Gastrocnemius medialis (tissue), 4 donors: ENCODE data around the gene PAX6. TPM values are rescaled to one million over a fixed set of nuclear protein-coding genes. Genes with fewer than 3 reads are reported as not detected.

Source experiments
- ATAC-seq, 2 donors: fragments of 150-250 bp; one replicate each; pipeline ENCODE4 v1.9.1; 2016
- DNase-seq, 2 donors: peaks; one replicate each; pipeline ENCODE4 v3.0.0-alpha.2; 2019
- H3K27ac ChIP-seq, 4 donors: fragments of 200-600 bp; sonication (generic); 1 replicate in 1 of 4; 2 replicates in 3 of 4; pipeline ENCODE4 v1.5.1; 2016 to 2018; ENCODE audit warnings: mild to moderate bottlenecking in 2 of 4, moderate library complexity in 1 of 4
- H3K27me3 ChIP-seq, 3 donors: fragments of 200-600 bp; sonication (generic) in 2 of 3; 1 replicate in 1 of 3; 2 replicates in 2 of 3; pipeline versions ENCODE4 v1.5.1 to v1.6.0; 2016 to 2019; ENCODE audit warnings: mild to moderate bottlenecking in 1 of 3, moderate library complexity in 1 of 3
- H3K36me3 ChIP-seq, 2 donors: fragments of 200-600 bp; sonication (generic) in 1 of 2; one replicate each; pipeline ENCODE4 v1.5.1; 2017 to 2018
- H3K4me1 ChIP-seq, 2 donors: fragments of 200-600 bp; sonication (generic) in 1 of 2; one replicate each; pipeline ENCODE4 v1.5.1; 2016 to 2017; ENCODE audit warnings: mild to moderate bottlenecking in 2 of 2
- H3K4me3 ChIP-seq, 4 donors: fragments of 200-600 bp; sonication (generic) in 3 of 4; 1 replicate in 1 of 4; 2 replicates in 3 of 4; pipeline ENCODE4 v1.5.1; 2016 to 2019; ENCODE audit warnings: mild to moderate bottlenecking in 2 of 4
- H3K9me3 ChIP-seq, 3 donors: fragments of 200-600 bp; sonication (generic) in 2 of 3; 1 replicate in 1 of 3; 2 replicates in 2 of 3; pipeline ENCODE4 v1.5.1; 2016 to 2019
- CTCF ChIP-seq, 5 experiments: fragments of 450-650 bp in 3 of 5; fragments of 200-600 bp in 2 of 5; sonication (generic) in 2 of 5; IDR thresholded peaks in 4 of 5; conservative IDR thresholded peaks in 1 of 5; 1 replicate in 4 of 5; 2 replicates in 1 of 5; pipeline ENCODE4 v1.5.1; 2016 to 2019; ENCODE audit warnings: antibody characterized with exemption in 5 of 5, mild to moderate bottlenecking in 3 of 5, moderate library complexity in 3 of 5
- POLR2A ChIP-seq, 2 donors: fragments of 450-650 bp; IDR thresholded peaks; one replicate each; pipeline ENCODE4 v1.6.1; 2017; ENCODE audit warnings: antibody characterized with exemption in 2 of 2, mild to moderate bottlenecking in 2 of 2, moderate library complexity in 2 of 2
- in situ Hi-C, 4 donors: fragments of 200-750 bp; cut with MboI; loops; one replicate each; pipeline versions ENCODE4 v1.15.0 to v1.8.0; 2017; ENCODE audit warnings: low sequenced_read_pairs in 4 of 4
- intact Hi-C: fragments of 100-400 bp; cut with DNase I; formaldehyde crosslinking; loops from one replicate; pipeline ENCODE4 v1.15.1; 2023; ENCODE audit warnings: low total_unique reads
- total RNA-seq, 4 donors: library from RNA; depleted of rRNA; stranded (reverse); fragments of >200 nt; gene quantifications; one replicate each; pipeline versions ENCODE4 v1.1.0 to v1.2.3, GENCODE V29; 2016

The PAX6 gene
- total RNA-seq, 4 donors from 2014 or later = not detected

- H3K27ac ChIP-seq = no peak overlapping the region
- peaks cover 97 to 100% (median 100%) of the 10 kb centered on the region in 3 donors for H3K27me3 ChIP-seq
- in situ Hi-C loops (no loop called here), intact Hi-C loops (loop anchor here (10.0 kb wide), 2 partner anchors 305 to 565 kb away; partner anchors contain the start of genes ELP4 and IMMP1L)
- no peak for DNase-seq
- H3K36me3 ChIP-seq = no peaks in the 10 kb centered on the region
- H3K9me3 ChIP-seq = no peaks in the 10 kb centered on the region
- peak overlapping the region in 3 of 4 donors; percentile 42 to 68 (median 56) for H3K4me3 ChIP-seq
- H3K4me1 ChIP-seq = peaks cover 56 to 59% of the 10 kb centered on the region in 2 donors
- TF ChIP-seq CTCF (IDR thresholded peaks at IDR 0.05 in 4 of 5, conservative IDR thresholded peaks at IDR 0.05 in 1 of 5) = no peak
- no peak for TF ChIP-seq POLR2A (IDR thresholded peaks at IDR 0.05)
- no peak for ATAC-seq
Observed at GRCh38 chr11:31809541-31809856, 1.6 kb downstream of the PAX6 start.

- intact Hi-C loops = loop anchor here (10.0 kb wide), 2 partner anchors 304 to 564 kb away; partner anchors contain the start of genes ELP4 and IMMP1L
- TF ChIP-seq CTCF (IDR thresholded peaks at IDR 0.05 in 4 of 5, conservative IDR thresholded peaks at IDR 0.05 in 1 of 5) (no peak), POLR2A (IDR thresholded peaks at IDR 0.05) (no peak)
Observed at GRCh38 chr11:31808721-31809540, 2.2 kb downstream of the PAX6 start.

DNA sequence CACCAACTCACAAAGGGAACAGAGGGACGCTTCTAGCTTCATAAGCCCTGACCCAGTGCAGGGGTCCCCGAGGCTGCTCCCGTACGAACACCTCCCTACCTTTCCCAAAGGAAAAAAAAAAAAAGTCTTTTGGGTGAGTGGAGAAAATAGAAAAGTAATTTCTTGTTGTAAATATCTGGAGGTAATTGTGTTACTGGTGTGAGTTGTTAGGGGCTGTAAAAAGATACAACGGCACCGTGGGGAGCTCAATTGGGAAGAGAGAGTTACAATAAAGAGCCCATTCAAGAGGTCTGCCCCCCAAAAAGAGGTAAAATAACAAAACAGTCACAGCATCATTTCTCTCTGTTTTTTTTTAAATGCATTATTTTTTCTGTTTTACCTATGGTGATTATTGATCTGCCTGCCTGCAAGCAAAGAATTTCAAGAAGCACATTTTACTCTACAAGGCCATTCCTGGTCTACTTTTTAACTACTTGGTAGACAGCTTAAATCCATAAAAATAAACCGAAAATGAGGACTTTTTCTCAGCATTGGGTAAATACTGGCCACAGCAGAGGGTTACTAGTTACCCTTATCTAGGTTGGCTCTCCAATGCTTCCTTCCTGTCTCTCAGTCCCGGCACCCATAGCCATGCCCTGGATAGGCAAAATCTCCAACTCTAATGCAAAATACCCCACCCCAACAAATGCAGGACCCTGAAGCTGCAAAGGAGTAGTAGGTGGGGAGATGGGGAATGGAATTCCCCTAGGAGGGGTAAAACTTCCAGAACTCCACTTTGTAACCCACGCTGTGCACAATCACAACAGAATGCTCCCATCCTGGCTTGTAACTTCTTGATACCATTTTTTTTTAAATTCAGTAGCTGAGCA lies 3.1 kb downstream of the PAX6 start:
- peaks cover 98 to 100% (median 100%) of the 10 kb centered on the region in 3 donors for H3K27me3 ChIP-seq
- peaks cover 47% of the 10 kb centered on the region in 2 donors for H3K4me1 ChIP-seq
- DNase-seq (no peak), ATAC-seq (no peak)
- TF ChIP-seq POLR2A (IDR thresholded peaks at IDR 0.05) (no peak), CTCF (IDR thresholded peaks at IDR 0.05 in 4 of 5, conservative IDR thresholded peaks at IDR 0.05 in 1 of 5) (no peak)
- intact Hi-C loops (loop anchor here (10.0 kb wide), 2 partner anchors 303 to 563 kb away; partner anchors contain the start of genes ELP4 and IMMP1L), in situ Hi-C loops (no loop called here)
- no peak overlapping the region for H3K27ac ChIP-seq
- H3K4me3 ChIP-seq = no peak overlapping the region
- H3K9me3 ChIP-seq = no peaks in the 10 kb centered on the region
- no peaks in the 10 kb centered on the region for H3K36me3 ChIP-seq

More at GRCh38 chr11:31808721-31809540, 2.2 kb downstream of the PAX6 start:
- Histone ChIP-seq H3K4me3 (no peak overlapping the region), H3K27me3 (peaks cover 97 to 100% (median 100%) of the 10 kb centered on the region in 3 donors), H3K27ac (no peak overlapping the region), H3K36me3 (no peaks in the 10 kb centered on the region), H3K4me1 (peaks cover 54 to 56% of the 10 kb centered on the region in 2 donors), H3K9me3 (no peaks in the 10 kb centered on the region)
- ATAC-seq (no peak), DNase-seq (no peak)
- in situ Hi-C loops = no loop called here

GRCh38 chr11:31806928-31807798 lies 4.0 kb downstream of the PAX6 start:
- in situ Hi-C loops = no loop called here
- TF ChIP-seq POLR2A (IDR thresholded peaks at IDR 0.05) (no peak), CTCF (IDR thresholded peaks at IDR 0.05 in 4 of 5, conservative IDR thresholded peaks at IDR 0.05 in 1 of 5) (no peak)
- H3K4me1 ChIP-seq = peaks cover 38% of the 10 kb centered on the region in 2 donors
- H3K27ac ChIP-seq = no peak overlapping the region
- intact Hi-C loops = loop anchor here (10.0 kb wide), 2 partner anchors 302 to 562 kb away; partner anchors contain the start of genes ELP4 and IMMP1L
- H3K36me3 ChIP-seq = no peaks in the 10 kb centered on the region
- no peaks in the 10 kb centered on the region for H3K9me3 ChIP-seq
- no peak for ATAC-seq
- no peak for DNase-seq
- peaks cover 96 to 100% (median 100%) of the 10 kb centered on the region in 3 donors for H3K27me3 ChIP-seq
- H3K4me3 ChIP-seq = peak overlapping the region in 1 of 4 donors; percentile 36
